ENCODE measurements around the gene DNAH14.
"Not testable (repeated sequence)": the region's sequence is repeated elsewhere in the genome, so short reads cannot be mapped to it uniquely, and the experiment has no call there.

The DNAH14 gene

DNA sequence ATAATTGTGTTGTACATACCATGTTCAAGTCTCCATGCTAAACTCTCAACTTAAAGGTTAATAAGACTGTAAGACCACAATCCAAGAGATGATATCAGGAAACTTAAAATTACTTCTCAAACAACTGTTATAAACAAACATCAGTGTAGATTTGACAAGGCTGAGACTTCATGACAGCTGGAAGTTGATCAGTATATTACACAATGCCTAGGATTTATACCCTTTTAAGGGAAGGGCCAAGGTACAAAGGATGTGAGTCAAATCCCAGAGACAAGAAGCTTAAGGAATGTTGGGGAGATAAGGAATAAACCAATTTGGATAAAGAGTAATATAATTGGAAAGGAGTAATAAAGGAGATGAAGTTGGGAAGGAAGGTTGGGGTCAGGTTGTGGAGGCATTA, 399.6 kb downstream of the DNAH14 start:
- H3K4me1 Mint-ChIP-seq = no peaks in the 10 kb centered on the region
- H3K27me3 Mint-ChIP-seq = peaks cover 44% of the 10 kb centered on the region
- no peak for ATAC-seq (replicated peaks; ENCODE audit: extremely low read depth, poor library complexity, severe bottlenecking)
- DNase-seq (ENCODE audit: low spot score in 2 of 2) = no peak
- no peak overlapping the region for H3K27ac Mint-ChIP-seq (ENCODE audit: low read depth)
- no peaks in the 10 kb centered on the region for H3K9me3 Mint-ChIP-seq
- no peak overlapping the region for H3K4me3 Mint-ChIP-seq
- no peaks in the 10 kb centered on the region for H3K36me3 Mint-ChIP-seq (ENCODE audit: insufficient read depth)

DNA sequence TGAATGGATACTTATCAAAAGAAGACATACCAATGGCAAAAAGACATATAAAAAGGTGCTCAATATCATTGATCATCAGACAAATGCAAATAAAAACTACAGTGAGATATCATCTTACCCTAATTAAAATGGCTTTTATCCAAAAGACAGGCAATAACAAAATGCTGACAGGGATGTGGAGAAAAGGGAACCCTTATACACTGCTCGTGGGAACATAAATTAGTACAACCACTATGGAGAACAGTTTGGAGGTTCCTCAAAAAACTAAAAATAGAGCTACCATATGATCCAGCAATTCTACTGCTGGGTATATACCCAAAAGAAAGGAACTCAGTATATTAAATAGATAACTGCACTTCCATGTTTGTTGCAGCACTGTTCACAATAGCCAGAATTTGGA, 400.5 kb downstream of the DNAH14 start:
- H3K27ac Mint-ChIP-seq (ENCODE audit: low read depth); H3K4me1 Mint-ChIP-seq; ATAC-seq (replicated peaks; ENCODE audit: extremely low read depth, poor library complexity, severe bottlenecking); H3K9me3 Mint-ChIP-seq; DNase-seq (ENCODE audit: low spot score in 2 of 2); H3K4me3 Mint-ChIP-seq; H3K36me3 Mint-ChIP-seq (ENCODE audit: insufficient read depth): not testable (repeated sequence)
- peaks cover 35% of the 10 kb centered on the region for H3K27me3 Mint-ChIP-seq

DNA sequence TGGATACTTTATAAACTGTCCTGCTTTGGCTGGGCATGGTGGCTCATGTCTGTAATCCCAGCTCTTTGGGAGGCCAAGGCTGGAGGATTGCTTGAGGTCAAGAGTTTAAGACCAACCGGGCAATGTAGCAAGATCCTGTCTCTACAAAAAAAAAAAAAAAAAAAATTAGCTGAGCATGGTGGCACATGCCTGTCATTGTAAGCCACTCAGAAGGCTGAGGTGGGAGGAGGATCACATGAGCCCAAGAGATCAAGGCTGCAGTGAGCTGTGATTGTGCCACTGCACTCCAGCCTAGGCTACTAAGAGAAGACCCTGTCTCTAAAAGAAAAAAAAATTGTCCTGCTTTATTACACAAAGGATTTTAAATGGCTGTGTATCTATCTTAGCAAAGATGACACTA, 403.2 kb downstream of the DNAH14 start:
- no peak overlapping the region for H3K4me3 Mint-ChIP-seq
- H3K27me3 Mint-ChIP-seq = peaks cover 22% of the 10 kb centered on the region
- H3K4me1 Mint-ChIP-seq = no peaks in the 10 kb centered on the region
- H3K27ac Mint-ChIP-seq (ENCODE audit: low read depth) = no peak overlapping the region
- no peaks in the 10 kb centered on the region for H3K9me3 Mint-ChIP-seq
- DNase-seq (ENCODE audit: low spot score in 2 of 2) (no peak), ATAC-seq (replicated peaks; ENCODE audit: extremely low read depth, poor library complexity, severe bottlenecking) (no peak)
- no peaks in the 10 kb centered on the region for H3K36me3 Mint-ChIP-seq (ENCODE audit: insufficient read depth)

DNA sequence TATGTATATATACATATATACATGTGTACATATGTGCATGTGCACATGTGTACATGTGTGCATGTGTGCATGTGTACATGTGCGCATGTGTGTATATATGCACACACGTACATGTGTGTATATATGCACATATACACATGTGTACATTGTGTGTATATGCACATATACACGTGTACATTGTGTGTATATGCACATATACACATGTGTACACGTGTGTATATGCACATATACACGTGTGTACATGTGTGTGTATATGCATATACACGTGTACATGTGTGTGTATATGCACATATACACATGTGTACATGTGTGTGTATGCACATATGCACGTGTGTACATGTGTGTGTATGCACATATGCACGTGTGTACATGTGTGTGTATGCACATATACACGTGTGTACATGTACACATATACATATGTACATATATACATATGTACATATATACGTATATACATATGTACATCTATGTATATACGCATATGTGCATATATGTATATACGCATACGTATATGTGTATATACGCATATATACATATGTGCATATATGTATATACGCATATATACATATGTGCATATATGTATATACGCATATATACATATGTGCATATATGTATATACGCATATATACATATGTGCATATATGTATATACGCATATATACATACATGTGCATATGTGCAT, 405.8 kb downstream of the DNAH14 start:
- not testable (repeated sequence) for H3K9me3 Mint-ChIP-seq; H3K4me1 Mint-ChIP-seq; DNase-seq (ENCODE audit: low spot score in 2 of 2); H3K4me3 Mint-ChIP-seq; H3K27ac Mint-ChIP-seq (ENCODE audit: low read depth); ATAC-seq (replicated peaks; ENCODE audit: extremely low read depth, poor library complexity, severe bottlenecking); H3K36me3 Mint-ChIP-seq (ENCODE audit: insufficient read depth)
- H3K27me3 Mint-ChIP-seq = peaks cover 10% of the 10 kb centered on the region

DNA sequence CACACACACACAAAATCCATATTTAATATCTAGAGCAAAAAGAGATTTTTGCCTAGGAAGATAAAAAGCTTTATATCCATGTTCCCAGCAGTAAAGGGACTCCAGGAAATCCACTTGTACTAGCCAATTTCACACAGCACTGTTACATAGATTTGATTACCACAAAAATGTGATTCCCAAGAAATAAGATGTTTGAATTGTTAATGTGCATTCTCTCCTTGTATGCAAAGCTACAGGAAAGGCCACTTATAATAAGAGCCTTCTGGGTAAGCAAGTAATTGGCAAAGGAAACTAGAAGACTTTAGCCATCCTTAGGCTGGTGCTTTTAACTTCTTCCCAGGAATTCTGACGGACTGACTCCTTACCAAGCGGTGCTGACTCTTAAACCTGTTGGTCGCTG, 409.1 kb downstream of the DNAH14 start:
- Mint-ChIP-seq H3K4me3 (no peak overlapping the region), H3K4me1 (no peaks in the 10 kb centered on the region), H3K36me3 (ENCODE audit: insufficient read depth) (no peaks in the 10 kb centered on the region), H3K27ac (ENCODE audit: low read depth) (no peak overlapping the region), H3K27me3 (peaks cover 27% of the 10 kb centered on the region), H3K9me3 (no peaks in the 10 kb centered on the region)
- no peak for DNase-seq (ENCODE audit: low spot score in 2 of 2)
- no peak for ATAC-seq (replicated peaks; ENCODE audit: extremely low read depth, poor library complexity, severe bottlenecking)

DNA sequence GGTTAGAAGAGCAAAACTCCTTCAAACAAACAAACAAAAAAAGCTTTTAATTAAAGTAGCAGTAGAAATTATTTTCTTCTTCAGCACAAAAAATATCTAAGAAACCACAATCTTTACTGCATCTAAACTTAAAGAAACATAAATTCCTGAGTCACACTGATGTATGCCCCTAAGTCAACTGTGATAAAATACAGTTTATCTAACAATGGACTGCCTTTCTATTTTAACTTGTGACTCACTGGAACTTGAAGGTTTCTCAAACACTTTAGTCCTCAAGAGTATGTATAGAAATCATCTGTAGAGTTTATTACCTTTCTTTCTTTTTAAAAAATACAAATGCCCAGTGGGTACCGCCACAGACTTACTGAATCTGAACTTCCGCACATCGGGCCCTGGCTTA, 412.2 kb downstream of the DNAH14 start:
- H3K27ac Mint-ChIP-seq (ENCODE audit: low read depth) = no peak overlapping the region
- H3K4me1 Mint-ChIP-seq = no peaks in the 10 kb centered on the region
- no peaks in the 10 kb centered on the region for H3K9me3 Mint-ChIP-seq
- H3K27me3 Mint-ChIP-seq = peaks cover 54% of the 10 kb centered on the region
- ATAC-seq (replicated peaks; ENCODE audit: extremely low read depth, poor library complexity, severe bottlenecking) (no peak), DNase-seq (ENCODE audit: low spot score in 2 of 2) (no peak)
- H3K36me3 Mint-ChIP-seq (ENCODE audit: insufficient read depth) = no peaks in the 10 kb centered on the region
- H3K4me3 Mint-ChIP-seq = no peak overlapping the region

DNA sequence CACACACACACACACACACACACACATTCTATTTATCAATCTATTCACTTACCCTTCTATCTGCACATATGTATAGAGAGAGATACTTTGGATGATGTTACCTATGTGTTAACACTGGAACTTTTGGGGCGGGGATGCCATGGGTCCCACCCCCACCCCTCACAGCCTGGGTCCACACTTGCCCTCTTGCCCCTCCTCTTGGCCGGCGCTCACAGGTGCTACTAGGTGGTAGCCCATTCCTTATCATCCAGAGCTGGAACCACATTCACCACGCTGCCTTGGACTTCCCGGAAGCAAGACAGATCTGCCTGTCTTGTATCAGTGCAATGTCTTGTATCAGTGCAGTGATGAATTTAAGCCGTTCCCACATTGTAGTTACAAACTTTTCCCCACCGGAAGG, 413.2 kb downstream of the DNAH14 start:
- Mint-ChIP-seq H3K4me3 (no peak overlapping the region), H3K9me3 (no peaks in the 10 kb centered on the region), H3K27ac (ENCODE audit: low read depth) (no peak overlapping the region), H3K27me3 (peaks cover 64% of the 10 kb centered on the region), H3K36me3 (ENCODE audit: insufficient read depth) (no peaks in the 10 kb centered on the region), H3K4me1 (no peaks in the 10 kb centered on the region)
- ATAC-seq (replicated peaks; ENCODE audit: extremely low read depth, poor library complexity, severe bottlenecking) (no peak), DNase-seq (ENCODE audit: low spot score in 2 of 2) (no peak)

DNA sequence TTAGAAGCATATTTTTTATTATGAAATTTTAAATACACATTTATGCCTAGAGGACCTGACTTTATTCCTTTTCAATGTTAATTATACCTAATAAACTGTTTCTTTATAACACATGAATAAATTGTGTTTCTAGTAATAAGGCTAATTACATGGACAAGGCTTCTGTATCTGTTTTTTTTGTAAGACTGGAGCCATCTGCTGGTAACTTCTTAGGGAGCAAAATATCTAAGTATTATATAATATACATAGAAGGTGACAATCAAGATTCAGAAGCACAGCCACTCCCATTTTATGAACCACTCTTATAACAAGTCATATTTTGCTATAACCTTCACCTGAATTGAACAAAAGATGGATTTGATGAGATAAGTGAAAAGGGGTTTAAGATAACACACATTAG, 414.1 kb downstream of the DNAH14 start:
- ATAC-seq (replicated peaks; ENCODE audit: extremely low read depth, poor library complexity, severe bottlenecking) (peak; percentile 43), DNase-seq (ENCODE audit: low spot score in 2 of 2) (no peak)
- Mint-ChIP-seq H3K4me3 (no peak overlapping the region), H3K36me3 (ENCODE audit: insufficient read depth) (no peaks in the 10 kb centered on the region), H3K27ac (ENCODE audit: low read depth) (no peak overlapping the region), H3K4me1 (no peaks in the 10 kb centered on the region), H3K27me3 (peaks cover 73% of the 10 kb centered on the region), H3K9me3 (peaks cover 6% of the 10 kb centered on the region)

DNA sequence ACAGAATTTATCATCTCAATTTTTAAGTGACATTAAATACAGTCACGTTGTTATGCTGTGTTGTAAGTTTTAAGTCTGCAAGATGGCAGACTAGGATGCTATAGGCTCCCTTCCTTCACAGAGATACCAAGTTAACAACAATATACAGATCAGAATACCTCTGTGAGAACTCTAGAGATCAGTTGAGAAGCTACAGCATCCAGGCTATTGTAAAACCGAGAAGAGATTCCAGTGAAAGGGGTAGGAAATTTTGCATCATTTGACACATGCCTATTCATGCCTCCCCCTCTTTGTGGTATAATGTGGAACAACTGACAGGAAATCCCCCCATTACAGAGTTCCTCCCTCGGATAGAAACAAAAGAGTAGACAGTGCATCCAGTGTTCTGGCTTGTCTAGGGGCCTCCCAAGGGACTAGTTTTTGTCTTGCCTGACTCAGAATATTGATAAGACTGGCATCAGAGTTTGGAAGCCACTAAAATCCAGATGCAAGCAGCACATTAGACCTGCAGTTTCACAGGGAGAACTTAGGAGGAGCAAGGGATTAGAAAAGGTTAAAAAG, 417.7 kb downstream of the DNAH14 start:
- ATAC-seq (replicated peaks; ENCODE audit: extremely low read depth, poor library complexity, severe bottlenecking) (no peak), DNase-seq (ENCODE audit: low spot score in 2 of 2) (no peak)
- H3K27ac Mint-ChIP-seq (ENCODE audit: low read depth) = no peak overlapping the region
- no peak overlapping the region for H3K4me3 Mint-ChIP-seq
- H3K27me3 Mint-ChIP-seq = peaks cover 80% of the 10 kb centered on the region
- H3K4me1 Mint-ChIP-seq = no peaks in the 10 kb centered on the region
- no peaks in the 10 kb centered on the region for H3K36me3 Mint-ChIP-seq (ENCODE audit: insufficient read depth)
- H3K9me3 Mint-ChIP-seq = peaks cover 6% of the 10 kb centered on the region

DNA sequence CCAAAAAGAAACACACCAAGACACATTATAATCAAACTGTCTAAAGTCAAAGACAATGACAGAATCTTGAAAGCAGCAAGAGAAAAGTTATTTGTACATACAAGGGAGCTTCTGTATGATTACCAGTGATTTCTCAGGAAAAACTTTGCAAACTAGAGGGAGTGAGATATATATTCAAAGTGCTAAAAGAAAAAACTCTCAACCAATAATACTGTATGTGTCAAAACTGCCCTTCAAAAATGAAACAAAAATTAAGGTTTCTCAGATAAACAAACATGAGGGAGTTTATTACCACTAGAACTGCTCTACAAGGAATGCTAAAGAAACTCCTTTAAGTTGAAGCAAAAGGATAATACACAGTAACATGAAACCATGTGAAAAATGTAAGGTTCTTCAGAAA, 418.9 kb downstream of the DNAH14 start:
- no peak overlapping the region for H3K27ac Mint-ChIP-seq (ENCODE audit: low read depth)
- peaks cover 83% of the 10 kb centered on the region for H3K27me3 Mint-ChIP-seq
- peaks cover 6% of the 10 kb centered on the region for H3K9me3 Mint-ChIP-seq
- no peak overlapping the region for H3K4me3 Mint-ChIP-seq
- no peak for ATAC-seq (replicated peaks; ENCODE audit: extremely low read depth, poor library complexity, severe bottlenecking)
- no peaks in the 10 kb centered on the region for H3K36me3 Mint-ChIP-seq (ENCODE audit: insufficient read depth)
- DNase-seq (ENCODE audit: low spot score in 2 of 2) = no peak
- H3K4me1 Mint-ChIP-seq = no peaks in the 10 kb centered on the region

DNA sequence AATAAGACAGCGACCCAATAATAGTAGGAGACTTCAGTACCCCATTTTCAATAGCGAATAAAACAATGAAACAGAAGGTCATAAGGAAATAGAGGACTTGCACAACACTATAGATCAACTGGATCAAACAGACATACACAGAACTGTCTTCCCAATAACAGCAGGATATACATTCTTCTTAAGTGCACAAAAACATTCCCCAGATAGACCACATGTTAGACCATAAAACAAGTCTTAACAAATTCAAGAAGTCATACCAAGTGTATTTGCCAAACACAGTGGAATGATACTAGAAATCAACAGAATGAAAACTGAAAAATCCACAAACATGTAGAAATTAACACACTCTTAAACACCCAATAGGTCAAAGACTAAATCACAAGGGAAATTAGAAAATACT, 420.4 kb downstream of the DNAH14 start:
- no peak for DNase-seq (ENCODE audit: low spot score in 2 of 2)
- Mint-ChIP-seq H3K4me3 (no peak overlapping the region), H3K9me3 (peaks cover 6% of the 10 kb centered on the region), H3K4me1 (no peaks in the 10 kb centered on the region), H3K27ac (ENCODE audit: low read depth) (no peak overlapping the region), H3K27me3 (peaks cover 76% of the 10 kb centered on the region), H3K36me3 (ENCODE audit: insufficient read depth) (no peaks in the 10 kb centered on the region)
- no peak for ATAC-seq (replicated peaks; ENCODE audit: extremely low read depth, poor library complexity, severe bottlenecking)

DNA sequence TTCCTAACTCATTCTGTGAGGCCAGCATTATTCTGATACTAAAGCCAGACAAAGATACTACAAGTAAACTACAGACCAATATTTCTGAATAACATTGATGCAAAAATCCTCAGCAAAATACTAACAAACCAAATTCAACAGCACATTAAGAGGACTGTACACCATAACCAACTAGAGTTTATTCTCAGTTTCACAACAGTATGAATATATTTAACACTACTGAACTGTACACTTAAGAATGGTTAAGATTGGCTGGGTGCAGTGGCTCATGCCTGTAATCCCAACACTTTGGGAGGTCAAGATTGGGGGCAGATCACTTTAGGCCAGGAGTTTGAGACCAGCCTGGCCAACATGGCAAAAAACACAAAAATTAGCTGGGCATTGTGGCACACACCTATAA, 421.4 kb downstream of the DNAH14 start:
- Mint-ChIP-seq H3K9me3 (peaks cover 6% of the 10 kb centered on the region), H3K36me3 (ENCODE audit: insufficient read depth) (no peaks in the 10 kb centered on the region), H3K27ac (ENCODE audit: low read depth) (no peak overlapping the region), H3K27me3 (peaks cover 76% of the 10 kb centered on the region), H3K4me1 (no peaks in the 10 kb centered on the region), H3K4me3 (no peak overlapping the region)
- no peak for DNase-seq (ENCODE audit: low spot score in 2 of 2)
- ATAC-seq (replicated peaks; ENCODE audit: extremely low read depth, poor library complexity, severe bottlenecking) = no peak

DNA sequence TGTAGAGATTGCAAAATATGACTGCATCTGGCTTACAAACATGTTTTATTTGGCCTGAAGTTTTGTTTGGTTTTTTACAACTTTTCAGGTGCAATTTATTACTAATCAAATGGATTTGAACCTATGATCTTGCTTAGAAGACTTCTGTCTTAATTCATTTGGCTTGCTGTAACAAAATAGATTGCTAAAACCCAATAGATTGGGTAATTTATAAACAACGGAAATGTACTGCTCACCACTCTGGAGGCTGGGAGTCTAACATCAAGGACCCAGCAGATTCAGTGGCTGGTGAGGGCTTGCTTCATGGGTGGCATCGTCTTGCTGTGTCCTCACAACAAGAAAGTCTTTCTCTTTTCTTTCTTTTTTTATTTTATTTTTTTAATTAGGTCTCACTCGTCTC, 425.4 kb downstream of the DNAH14 start:
- Mint-ChIP-seq H3K9me3 (no peaks in the 10 kb centered on the region), H3K27ac (ENCODE audit: low read depth) (no peak overlapping the region), H3K4me1 (no peaks in the 10 kb centered on the region), H3K4me3 (no peak overlapping the region), H3K27me3 (peaks cover 73% of the 10 kb centered on the region), H3K36me3 (ENCODE audit: insufficient read depth) (no peaks in the 10 kb centered on the region)
- no peak for DNase-seq (ENCODE audit: low spot score in 2 of 2)
- ATAC-seq (replicated peaks; ENCODE audit: extremely low read depth, poor library complexity, severe bottlenecking) = no peak

All from central memory CD8-positive, alpha-beta T cell (primary cell).